ENCODE data around the gene PURB.

DNA sequence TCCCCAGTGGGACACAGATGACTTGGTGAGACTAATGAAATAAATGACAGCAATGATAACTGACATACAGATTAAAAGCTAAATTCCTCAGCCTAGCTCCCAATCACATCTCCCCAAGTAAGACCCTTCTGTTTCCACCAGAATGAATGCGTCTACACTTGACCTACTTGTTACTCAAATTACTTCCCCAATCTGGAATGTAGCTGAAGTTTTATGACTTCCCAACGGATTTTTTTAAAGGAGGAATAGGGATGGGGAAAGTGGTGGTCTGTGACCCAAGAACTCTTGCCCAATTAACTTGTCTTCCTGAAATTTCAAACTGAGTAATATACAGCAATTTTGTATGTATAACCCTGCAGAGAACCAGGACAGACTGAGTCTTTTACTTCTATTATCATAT, 46.6 kb downstream of the PURB start:
- TF ChIP-seq TAF1 (IDR thresholded peaks at IDR 0.05; ENCODE audit: low read depth), result no peak
- no peak for TF ChIP-seq POLR2AphosphoS5 (IDR thresholded peaks at IDR 0.05)
- TF ChIP-seq, protein P1, sequence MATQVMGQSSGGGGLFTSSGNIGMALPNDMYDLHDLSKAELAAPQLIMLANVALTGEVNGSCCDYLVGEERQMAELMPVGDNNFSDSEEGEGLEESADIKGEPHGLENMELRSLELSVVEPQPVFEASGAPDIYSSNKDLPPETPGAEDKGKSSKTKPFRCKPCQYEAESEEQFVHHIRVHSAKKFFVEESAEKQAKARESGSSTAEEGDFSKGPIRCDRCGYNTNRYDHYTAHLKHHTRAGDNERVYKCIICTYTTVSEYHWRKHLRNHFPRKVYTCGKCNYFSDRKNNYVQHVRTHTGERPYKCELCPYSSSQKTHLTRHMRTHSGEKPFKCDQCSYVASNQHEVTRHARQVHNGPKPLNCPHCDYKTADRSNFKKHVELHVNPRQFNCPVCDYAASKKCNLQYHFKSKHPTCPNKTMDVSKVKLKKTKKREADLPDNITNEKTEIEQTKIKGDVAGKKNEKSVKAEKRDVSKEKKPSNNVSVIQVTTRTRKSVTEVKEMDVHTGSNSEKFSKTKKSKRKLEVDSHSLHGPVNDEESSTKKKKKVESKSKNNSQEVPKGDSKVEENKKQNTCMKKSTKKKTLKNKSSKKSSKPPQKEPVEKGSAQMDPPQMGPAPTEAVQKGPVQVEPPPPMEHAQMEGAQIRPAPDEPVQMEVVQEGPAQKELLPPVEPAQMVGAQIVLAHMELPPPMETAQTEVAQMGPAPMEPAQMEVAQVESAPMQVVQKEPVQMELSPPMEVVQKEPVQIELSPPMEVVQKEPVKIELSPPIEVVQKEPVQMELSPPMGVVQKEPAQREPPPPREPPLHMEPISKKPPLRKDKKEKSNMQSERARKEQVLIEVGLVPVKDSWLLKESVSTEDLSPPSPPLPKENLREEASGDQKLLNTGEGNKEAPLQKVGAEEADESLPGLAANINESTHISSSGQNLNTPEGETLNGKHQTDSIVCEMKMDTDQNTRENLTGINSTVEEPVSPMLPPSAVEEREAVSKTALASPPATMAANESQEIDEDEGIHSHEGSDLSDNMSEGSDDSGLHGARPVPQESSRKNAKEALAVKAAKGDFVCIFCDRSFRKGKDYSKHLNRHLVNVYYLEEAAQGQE (IDR thresholded peaks at IDR 0.05; ENCODE audit: borderline replicate concordance), result no peak
- TF ChIP-seq, protein P2, sequence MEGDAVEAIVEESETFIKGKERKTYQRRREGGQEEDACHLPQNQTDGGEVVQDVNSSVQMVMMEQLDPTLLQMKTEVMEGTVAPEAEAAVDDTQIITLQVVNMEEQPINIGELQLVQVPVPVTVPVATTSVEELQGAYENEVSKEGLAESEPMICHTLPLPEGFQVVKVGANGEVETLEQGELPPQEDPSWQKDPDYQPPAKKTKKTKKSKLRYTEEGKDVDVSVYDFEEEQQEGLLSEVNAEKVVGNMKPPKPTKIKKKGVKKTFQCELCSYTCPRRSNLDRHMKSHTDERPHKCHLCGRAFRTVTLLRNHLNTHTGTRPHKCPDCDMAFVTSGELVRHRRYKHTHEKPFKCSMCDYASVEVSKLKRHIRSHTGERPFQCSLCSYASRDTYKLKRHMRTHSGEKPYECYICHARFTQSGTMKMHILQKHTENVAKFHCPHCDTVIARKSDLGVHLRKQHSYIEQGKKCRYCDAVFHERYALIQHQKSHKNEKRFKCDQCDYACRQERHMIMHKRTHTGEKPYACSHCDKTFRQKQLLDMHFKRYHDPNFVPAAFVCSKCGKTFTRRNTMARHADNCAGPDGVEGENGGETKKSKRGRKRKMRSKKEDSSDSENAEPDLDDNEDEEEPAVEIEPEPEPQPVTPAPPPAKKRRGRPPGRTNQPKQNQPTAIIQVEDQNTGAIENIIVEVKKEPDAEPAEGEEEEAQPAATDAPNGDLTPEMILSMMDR (IDR thresholded peaks at IDR 0.05; ENCODE audit: poor library complexity, severe bottlenecking), result no peak
- no peak for TF ChIP-seq EZH2 (IDR thresholded peaks at IDR 0.05; ENCODE audit: borderline replicate concordance, insufficient read depth, low read length, poor library complexity, severe bottlenecking)
- no peak for TF ChIP-seq MXI1 (conservative IDR thresholded peaks at IDR 0.05; ENCODE audit: poor library complexity, severe bottlenecking)
- TF ChIP-seq EP300 (conservative IDR thresholded peaks at IDR 0.05; ENCODE audit: poor library complexity, severe bottlenecking), result no peak
- no peak for TF ChIP-seq RAD21 (conservative IDR thresholded peaks at IDR 0.05)
- no peak for TF ChIP-seq SMC3 (conservative IDR thresholded peaks at IDR 0.05; ENCODE audit: poor library complexity)

All from neural cell (in vitro differentiated cells).